Bone marrow (tissue), 2 donors: ENCODE data around the gene SETD2.

ENCODE experiments used
- DNase-seq, 2 donors: peaks; one replicate each; lab custom pipeline; 2025; lab: John Stamatoyannopoulos, UW

The SETD2 gene

GRCh38 chr3:46984591-46985459 lies 179.1 kb downstream of the SETD2 start:
- no peak for DNase-seq

GRCh38 chr3:46982546-46982945 lies 181.4 kb downstream of the SETD2 start:
- no peak for DNase-seq

- DNase-seq: no peak
Observed at GRCh38 chr3:46981932-46982471, 181.9 kb downstream of the SETD2 start.

- DNase-seq: no peak
Observed at GRCh38 chr3:46979958-46980497, 183.9 kb downstream of the SETD2 start.

GRCh38 chr3:46978985-46979944 lies 184.6 kb downstream of the SETD2 start, which contains the start of gene NBEAL2:
NBEAL2 (plus strand) TSS chr3:46979666; CDS start chr3:46979862, 196 bp downstream.
- DNase-seq: peak; percentile 78 to 97

- no peak for DNase-seq
Observed at GRCh38 chr3:46978381-46978780, 185.5 kb downstream of the SETD2 start.

GRCh38 chr3:46977811-46978195 lies 186.1 kb downstream of the SETD2 start:
- no peak for DNase-seq

- peak; percentile 91 to 97 for DNase-seq
Observed at GRCh38 chr3:46976326-46977190, 187.4 kb downstream of the SETD2 start, which contains the start of gene CCDC12. CCDC12 (minus strand) TSS chr3:46976745; CDS start chr3:46976732, 13 bp downstream.

GRCh38 chr3:46974421-46975171 lies 189.3 kb downstream of the SETD2 start:
- DNase-seq: peak in 1 of 2 donors; percentile 31

GRCh38 chr3:46972396-46972795 lies 191.5 kb downstream of the SETD2 start:
- no peak for DNase-seq

- DNase-seq: no peak
Observed at GRCh38 chr3:46971742-46972141, 192.2 kb downstream of the SETD2 start.

- no peak for DNase-seq
Observed at GRCh38 chr3:46971151-46971550, 192.8 kb downstream of the SETD2 start.

GRCh38 chr3:46970391-46971091 lies 193.4 kb downstream of the SETD2 start:
- DNase-seq: no peak

GRCh38 chr3:46968783-46969428 lies 195.0 kb downstream of the SETD2 start:
- no peak for DNase-seq

- no peak for DNase-seq
Observed at GRCh38 chr3:46966811-46967210, 197.1 kb downstream of the SETD2 start.
